22Rv1 (cell line): ENCODE data around the gene PLAC8L1.

Experiments used
- CTCF ChIP-seq: fragments of 450-650 bp; IDR thresholded peaks from 2 replicates; pipeline ENCODE4 v1.5.1; 2017; ENCODE audit warnings: mild to moderate bottlenecking
- ZFX ChIP-seq: fragments of 450-650 bp; IDR thresholded peaks from 2 replicates; pipeline ENCODE4 v1.6.1; 2017; ENCODE audit warnings: antibody characterized with exemption, borderline replicate concordance

DNA sequence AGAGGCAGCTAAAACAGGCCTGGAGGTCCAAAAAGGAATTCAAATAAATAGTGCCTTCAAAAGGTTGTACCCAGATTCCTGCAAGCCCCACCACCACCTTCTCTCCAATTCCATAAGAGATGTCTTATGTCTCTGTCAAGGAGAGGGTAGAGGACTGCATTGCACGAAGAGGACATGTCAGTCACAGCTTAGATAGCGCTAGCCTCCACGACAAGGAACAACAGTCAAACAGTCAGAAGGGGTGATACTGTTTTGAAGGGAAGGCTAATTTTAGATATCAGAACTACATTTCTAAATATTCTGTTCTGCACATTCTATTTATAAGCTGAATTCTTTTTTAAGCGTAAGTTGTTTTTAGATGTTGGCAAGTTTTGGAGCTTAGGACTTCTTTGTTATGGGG is 34.2 kb downstream of the PLAC8L1 start:
- TF ChIP-seq CTCF (no peak), ZFX (no peak)
